Erythroblast (primary cell): Measurements from ENCODE around the gene FLVCR2.

Source experiments
- GATA1 ChIP-seq: IDR thresholded peaks from 2 replicates; pipeline ENCODE4 v1.6.1; 2011; ENCODE audit warnings: low read depth, mild to moderate bottlenecking, control low read depth, low read length, moderate library complexity
- POLR2A ChIP-seq: IDR thresholded peaks from 2 replicates; pipeline ENCODE4 v1.6.1; 2011; ENCODE audit warnings: mild to moderate bottlenecking, low read length

DNA sequence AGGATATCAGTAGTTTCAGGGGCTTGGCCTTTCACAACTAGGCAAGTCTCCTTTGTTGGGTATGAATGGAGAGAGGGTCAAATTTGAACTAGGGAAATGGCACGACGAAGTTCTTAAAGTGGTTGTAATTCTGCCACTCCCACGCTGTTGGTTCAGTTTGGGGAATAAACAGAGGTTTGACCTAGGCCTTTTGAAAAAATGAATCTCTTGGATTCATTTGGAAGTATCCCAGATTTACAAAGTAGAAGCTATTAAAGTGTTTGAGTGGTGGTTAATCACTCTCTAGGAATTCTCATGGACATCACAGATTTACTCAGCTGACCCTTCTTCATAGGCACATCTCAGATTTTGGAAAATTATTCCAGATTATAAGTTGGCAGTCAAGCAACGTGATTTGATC is 41.3 kb upstream of the FLVCR2 start:
- TF ChIP-seq POLR2A, result no peak
- TF ChIP-seq GATA1, result no peak
